Immature natural killer cell (primary cell): ENCODE results near the gene CBLC. TPM values are rescaled to one million over a fixed set of nuclear protein-coding genes. Genes with fewer than 3 reads are reported as not detected.

Source experiments
- DNase-seq, 3 donors: peaks; one replicate each; pipeline ENCODE4 v3.0.0; 2022; ENCODE audit warnings: mixed read lengths in 1 of 3
- H3K27ac Mint-ChIP-seq, 6 donors: one replicate each; pipeline ENCODE4 v1.8.0; 2020; ENCODE audit warnings: mixed read lengths in 6 of 6, mild to moderate bottlenecking in 5 of 6, inconsistent platforms in 4 of 6, moderate library complexity in 3 of 6
- H3K27me3 Mint-ChIP-seq, 3 donors: one replicate each; pipeline ENCODE4 v1.8.0; 2020 to 2021; ENCODE audit warnings: low read depth in 3 of 3, mild to moderate bottlenecking in 3 of 3, mixed read lengths in 3 of 3, moderate library complexity in 3 of 3, inconsistent platforms in 1 of 3
- H3K36me3 Mint-ChIP-seq, 3 donors: one replicate each; pipeline ENCODE4 v1.8.0; 2020; ENCODE audit warnings: mixed read lengths in 3 of 3, inconsistent platforms in 2 of 3, mild to moderate bottlenecking in 2 of 3
- H3K4me1 Mint-ChIP-seq, 2 donors: one replicate each; pipeline ENCODE4 v1.8.0; 2020; ENCODE audit warnings: inconsistent platforms in 2 of 2, mild to moderate bottlenecking in 2 of 2, mixed read lengths in 2 of 2, moderate library complexity in 1 of 2
- H3K4me3 Mint-ChIP-seq, 5 donors: one replicate each; pipeline ENCODE4 v1.8.0; 2020; ENCODE audit warnings: mild to moderate bottlenecking in 5 of 5, mixed read lengths in 5 of 5, inconsistent platforms in 3 of 5, moderate library complexity in 3 of 5
- H3K9me3 Mint-ChIP-seq, 6 donors: one replicate each; pipeline ENCODE4 v1.8.0; 2020; ENCODE audit warnings: mild to moderate bottlenecking in 6 of 6, mixed read lengths in 6 of 6, inconsistent platforms in 4 of 6, moderate library complexity in 3 of 6
- polyA plus RNA-seq, 3 donors: library from polyadenylated mRNA; unstranded; fragments of 300-500 nt; fragmentation: Illumina TruSeq; gene quantifications; one replicate each; pipeline ENCODE4 v1.2.3, GENCODE V29; 2021

Gene CBLC
- polyA plus RNA-seq, 3 donors from 2014 or later, result not detected

- Mint-ChIP-seq H3K9me3 (no peaks in the 10 kb centered on the region), H3K27ac (peak overlapping the region; percentile 78 to 97 (median 94)), H3K36me3 (peaks cover 4 to 17% (median 12%) of the 10 kb centered on the region in 3 donors), H3K4me3 (peak overlapping the region; percentile 84 to 89 (median 85)), H3K4me1 (peaks cover 63 to 71% of the 10 kb centered on the region in 2 donors), H3K27me3 (peaks cover 19 to 41% (median 20%) of the 10 kb centered on the region in 3 donors)
- DNase-seq, result no peak
Observed at GRCh38 chr19:44749292-44749691, 28.4 kb upstream of the CBLC start.

DNA sequence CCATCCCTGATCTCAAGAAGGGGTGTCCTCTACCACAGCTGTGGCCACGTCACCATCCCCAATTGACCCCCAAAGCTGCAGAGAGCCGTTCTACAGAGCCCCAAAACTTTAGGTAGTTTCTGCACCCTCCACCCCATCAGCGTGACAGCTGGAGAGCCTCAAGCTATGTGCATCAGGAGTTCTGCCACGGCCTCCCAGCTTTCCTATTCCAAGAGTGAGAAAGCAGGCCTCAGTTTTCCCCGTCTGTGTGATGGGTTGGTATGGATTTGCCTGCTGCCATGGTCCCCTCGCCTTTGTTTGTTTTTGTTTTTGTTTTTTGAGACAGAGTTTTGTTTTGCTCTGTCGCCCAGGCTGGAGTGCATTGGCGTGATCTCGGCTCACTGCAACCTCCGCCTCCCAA, 27.7 kb upstream of the CBLC start:
- Mint-ChIP-seq H3K4me1 (peaks cover 68 to 77% of the 10 kb centered on the region in 2 donors), H3K4me3 (peak overlapping the region; percentile 84 to 89 (median 85)), H3K9me3 (no peaks in the 10 kb centered on the region), H3K27ac (peak overlapping the region in 5 of 6 donors; percentile 89 to 97 (median 95)), H3K27me3 (peaks cover 20 to 44% (median 23%) of the 10 kb centered on the region in 3 donors), H3K36me3 (peaks cover 4 to 17% (median 12%) of the 10 kb centered on the region in 3 donors)
- no peak for DNase-seq

- Mint-ChIP-seq H3K4me3 (peak overlapping the region; percentile 90 to 95 (median 92)), H3K36me3 (peaks cover 4 to 17% (median 12%) of the 10 kb centered on the region in 3 donors), H3K4me1 (peaks cover 71 to 77% of the 10 kb centered on the region in 2 donors), H3K9me3 (no peaks in the 10 kb centered on the region), H3K27ac (peak overlapping the region; percentile 94 to 97 (median 96)), H3K27me3 (peaks cover 20 to 44% (median 23%) of the 10 kb centered on the region in 3 donors)
- no peak for DNase-seq
Observed at GRCh38 chr19:44752123-44752815, 25.4 kb upstream of the CBLC start.

DNA sequence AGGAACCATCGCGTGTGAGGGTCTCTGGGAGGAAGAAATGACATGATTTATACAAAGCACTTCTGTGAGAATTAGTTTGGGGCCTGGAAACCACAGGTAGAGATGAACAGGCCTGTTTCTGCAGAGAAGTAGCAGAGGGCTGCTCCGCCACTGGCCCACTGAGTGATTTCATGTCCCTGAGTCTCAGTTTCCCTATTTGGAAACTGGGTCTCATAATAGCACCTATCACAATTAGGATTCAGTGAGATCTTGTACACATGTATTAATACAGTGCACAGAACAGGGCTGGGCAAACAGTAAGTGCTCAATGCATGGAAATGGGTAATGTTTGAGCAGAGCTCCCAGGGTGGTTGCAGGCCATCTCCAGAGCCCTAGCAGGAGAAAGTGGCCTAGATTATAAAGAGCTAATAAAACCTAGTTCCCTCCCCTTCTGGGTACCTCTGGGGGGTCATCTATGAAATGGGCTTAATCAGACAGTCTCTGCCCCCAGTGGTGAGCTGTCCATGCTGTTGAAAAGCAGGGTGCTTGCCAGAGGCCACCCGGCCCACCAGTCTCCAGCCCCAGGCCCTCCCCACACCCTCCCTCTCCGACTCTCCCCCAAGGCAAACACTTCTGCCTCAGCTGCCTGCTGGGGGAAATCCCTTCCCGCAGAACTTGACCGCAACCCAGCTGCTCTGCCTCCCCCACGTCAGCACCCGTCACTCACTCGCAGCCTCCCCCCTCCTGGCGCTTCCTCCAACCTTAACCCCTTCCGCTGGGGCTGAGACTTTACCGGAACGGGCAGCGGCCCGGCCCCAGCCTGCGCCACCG, 24.7 kb upstream of the CBLC start:
- peak; percentile 99 to 100 (median 99) for DNase-seq
- Mint-ChIP-seq H3K4me1 (peaks cover 66 to 70% of the 10 kb centered on the region in 2 donors), H3K27me3 (peaks cover 19 to 41% (median 23%) of the 10 kb centered on the region in 3 donors), H3K9me3 (no peaks in the 10 kb centered on the region), H3K36me3 (peaks cover 4 to 21% (median 12%) of the 10 kb centered on the region in 3 donors), H3K4me3 (peak overlapping the region; percentile 90 to 95 (median 92)), H3K27ac (peak overlapping the region; percentile 94 to 97 (median 96))

GRCh38 chr19:44753626-44753931, 24.1 kb upstream of the CBLC start:
- DNase-seq, result no peak
- Mint-ChIP-seq H3K4me3 (peak overlapping the region; percentile 90 to 95 (median 92)), H3K27ac (peak overlapping the region; percentile 94 to 97 (median 96)), H3K9me3 (no peaks in the 10 kb centered on the region), H3K36me3 (peaks cover 4 to 21% (median 15%) of the 10 kb centered on the region in 3 donors), H3K27me3 (peaks cover 17 to 39% (median 24%) of the 10 kb centered on the region in 3 donors), H3K4me1 (peaks cover 65 to 68% of the 10 kb centered on the region in 2 donors)

- peak; percentile 39 to 57 (median 40) for DNase-seq
- H3K9me3 Mint-ChIP-seq, result no peaks in the 10 kb centered on the region
- peaks cover 4 to 21% (median 16%) of the 10 kb centered on the region in 3 donors for H3K36me3 Mint-ChIP-seq
- peaks cover 17 to 39% (median 23%) of the 10 kb centered on the region in 3 donors for H3K27me3 Mint-ChIP-seq
- H3K27ac Mint-ChIP-seq, result peak overlapping the region; percentile 94 to 97 (median 96)
- H3K4me1 Mint-ChIP-seq, result peaks cover 63 to 69% of the 10 kb centered on the region in 2 donors
- peak overlapping the region; percentile 90 to 95 (median 92) for H3K4me3 Mint-ChIP-seq
Observed at GRCh38 chr19:44753932-44754749, 23.5 kb upstream of the CBLC start.

DNA sequence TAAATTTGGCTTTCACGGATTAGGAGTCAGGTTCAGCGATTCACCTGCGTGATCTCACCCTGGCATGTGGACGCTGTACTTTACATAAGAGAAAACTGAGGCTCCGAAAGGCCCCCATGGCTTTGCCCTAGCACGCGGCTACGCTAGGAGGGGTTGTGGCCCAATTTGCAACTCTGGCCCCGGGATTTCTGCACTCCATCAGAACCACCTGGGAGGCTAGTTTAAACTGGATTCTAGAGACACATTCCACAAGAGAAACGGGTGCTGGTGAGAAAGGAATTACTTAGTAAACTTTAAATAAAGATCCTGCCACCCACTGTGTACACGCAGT, 23.0 kb upstream of the CBLC start:
- peaks cover 17 to 35% (median 23%) of the 10 kb centered on the region in 3 donors for H3K27me3 Mint-ChIP-seq
- H3K4me3 Mint-ChIP-seq, result peak overlapping the region; percentile 82 to 93 (median 90)
- no peaks in the 10 kb centered on the region for H3K9me3 Mint-ChIP-seq
- H3K36me3 Mint-ChIP-seq, result peaks cover 4 to 21% (median 13%) of the 10 kb centered on the region in 3 donors
- peaks cover 59 to 66% of the 10 kb centered on the region in 2 donors for H3K4me1 Mint-ChIP-seq
- no peak for DNase-seq
- peak overlapping the region; percentile 89 to 97 (median 95) for H3K27ac Mint-ChIP-seq

GRCh38 chr19:44755219-44755618, 22.5 kb upstream of the CBLC start:
- H3K4me1 Mint-ChIP-seq, result peaks cover 60 to 66% of the 10 kb centered on the region in 2 donors
- no peaks in the 10 kb centered on the region for H3K9me3 Mint-ChIP-seq

DNA sequence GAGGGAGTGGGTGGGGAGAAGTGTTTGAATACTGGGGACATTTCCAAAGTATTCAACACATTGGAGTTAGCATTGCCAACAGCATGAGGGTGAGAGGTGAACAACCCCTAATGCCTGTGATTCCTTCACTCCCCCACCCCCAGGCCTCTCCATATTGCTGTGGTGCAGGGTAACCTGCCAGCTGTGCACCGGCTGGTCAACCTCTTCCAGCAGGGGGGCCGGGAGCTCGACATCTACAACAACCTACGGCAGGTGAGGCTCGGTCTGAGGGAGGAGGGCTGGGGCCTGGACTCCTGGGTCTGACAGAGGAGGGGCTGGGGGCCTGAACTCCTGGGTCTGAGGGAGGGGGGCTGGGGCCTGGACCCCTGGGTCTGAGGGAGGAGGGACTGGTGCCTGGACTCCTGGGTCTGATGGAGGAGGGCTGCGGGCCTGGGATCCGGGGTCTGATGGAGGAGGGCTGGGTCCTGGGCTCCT, 21.6 kb upstream of the CBLC start:
- Mint-ChIP-seq H3K36me3 (peaks cover 4 to 22% (median 19%) of the 10 kb centered on the region in 3 donors), H3K27me3 (peaks cover 24 to 41% (median 27%) of the 10 kb centered on the region in 3 donors), H3K4me3 (peak overlapping the region in 1 of 5 donors; percentile 33), H3K4me1 (peaks cover 61 to 67% of the 10 kb centered on the region in 2 donors), H3K9me3 (no peaks in the 10 kb centered on the region), H3K27ac (peak overlapping the region in 4 of 6 donors; percentile 22 to 97 (median 82))
- DNase-seq, result no peak

More at GRCh38 chr19:44755219-44755618, 22.5 kb upstream of the CBLC start:
- Mint-ChIP-seq H3K36me3 (peaks cover 4 to 21% (median 13%) of the 10 kb centered on the region in 3 donors), H3K4me3 (peak overlapping the region; percentile 82 to 93 (median 90)), H3K27ac (peak overlapping the region; percentile 89 to 97 (median 95)), H3K27me3 (peaks cover 17 to 39% (median 22%) of the 10 kb centered on the region in 3 donors)
- no peak for DNase-seq

- Mint-ChIP-seq H3K27me3 (peaks cover 22 to 37% (median 28%) of the 10 kb centered on the region in 3 donors), H3K9me3 (no peaks in the 10 kb centered on the region), H3K36me3 (peaks cover 4 to 16% (median 15%) of the 10 kb centered on the region in 3 donors), H3K27ac (peak overlapping the region in 2 of 6 donors; percentile 31 to 97), H3K4me1 (peaks cover 52 to 60% of the 10 kb centered on the region in 2 donors), H3K4me3 (no peak overlapping the region)
- DNase-seq, result no peak
Observed at GRCh38 chr19:44757057-44757734, 20.5 kb upstream of the CBLC start.

GRCh38 chr19:44757735-44758505, 19.8 kb upstream of the CBLC start:
- H3K27ac Mint-ChIP-seq, result peak overlapping the region in 4 of 6 donors; percentile 51 to 82 (median 64)
- no peak for DNase-seq
- H3K36me3 Mint-ChIP-seq, result peaks cover 0 to 11% (median 10%) of the 10 kb centered on the region in 3 donors
- peaks cover 20 to 31% (median 28%) of the 10 kb centered on the region in 3 donors for H3K27me3 Mint-ChIP-seq
- peak overlapping the region in 1 of 5 donors; percentile 13 for H3K4me3 Mint-ChIP-seq
- peaks cover 45 to 54% of the 10 kb centered on the region in 2 donors for H3K4me1 Mint-ChIP-seq
- no peaks in the 10 kb centered on the region for H3K9me3 Mint-ChIP-seq

DNA sequence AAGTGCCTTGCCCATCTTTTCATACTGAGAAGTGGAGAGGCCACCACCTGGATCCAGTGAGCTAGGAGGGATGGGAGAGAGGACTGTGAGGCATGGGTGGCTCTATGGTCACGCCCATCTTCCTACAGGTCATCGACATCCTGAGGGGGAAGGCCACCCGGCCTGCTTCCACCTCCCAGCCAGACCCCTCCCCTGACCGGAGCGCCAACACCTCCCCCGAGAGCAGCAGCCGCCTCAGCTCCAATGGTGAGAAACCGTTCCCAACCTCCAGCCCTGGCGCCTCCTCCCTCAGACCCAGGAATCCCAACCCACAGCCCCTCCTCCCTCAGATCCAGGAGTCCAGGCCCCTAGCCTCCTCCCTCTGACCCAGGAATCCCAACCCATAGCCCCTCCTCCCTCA, 19.1 kb upstream of the CBLC start:
- no peak for DNase-seq
- H3K36me3 Mint-ChIP-seq, result peaks cover 0 to 11% (median 10%) of the 10 kb centered on the region in 3 donors
- peaks cover 39 to 51% of the 10 kb centered on the region in 2 donors for H3K4me1 Mint-ChIP-seq
- H3K27me3 Mint-ChIP-seq, result peaks cover 14 to 25% (median 21%) of the 10 kb centered on the region in 3 donors
- H3K4me3 Mint-ChIP-seq, result peak overlapping the region in 1 of 5 donors; percentile 13
- no peaks in the 10 kb centered on the region for H3K9me3 Mint-ChIP-seq
- peak overlapping the region in 5 of 6 donors; percentile 16 to 82 (median 51) for H3K27ac Mint-ChIP-seq
